H1 (cell line): ENCODE results near the gene MCF2L. TPM values are rescaled to one million over a fixed set of nuclear protein-coding genes. Genes with fewer than 3 reads are reported as not detected.

Experiments
- CTCF ChIA-PET: fragments of 300-600 bp; sonication (Branson Sonifier 250); formaldehyde crosslinking; loops from one replicate; lab custom pipeline; 2021; ENCODE audit not compliant: partially characterized antibody; lab: Charles Lee
- POLR2A ChIA-PET: fragments of 300-600 bp; sonication (Branson Sonifier 250); formaldehyde crosslinking; loops from one replicate; lab custom pipeline; 2021; ENCODE audit warnings: inconsistent platforms; ENCODE audit not compliant: partially characterized antibody; lab: Charles Lee
- DNase-seq, 2 experiments: peaks; one replicate each; pipeline versions ENCODE4 v3.0.0 to v3.0.0-alpha.2; 2010 to 2022; ENCODE audit warnings: low spot score in 2 of 2, low read depth in 1 of 2, mixed read lengths in 1 of 2
- FAIRE-seq: peaks from 2 replicates; lab custom pipeline; 2011; peaks lifted over from hg19 to GRCh38; lab: Jason Lieb, UNC
- H2AFZ ChIP-seq: 2 replicates; pipeline ENCODE4 v1.8.1; 2012; ENCODE audit warnings: low read length, inconsistent platforms
- H2AK5ac ChIP-seq: 2 replicates; pipeline ENCODE4 v1.6.1; 2013; ENCODE audit warnings: low read depth, low read length
- H2BK120ac ChIP-seq: replicated peaks from 2 replicates; pipeline ENCODE3; 2013; ENCODE audit warnings: low read depth, low read length, inconsistent platforms
- H2BK12ac ChIP-seq: 2 replicates; pipeline ENCODE4 v1.6.1; 2013; ENCODE audit warnings: low read depth, low read length
- H2BK15ac ChIP-seq: 2 replicates; pipeline ENCODE4 v1.6.1; 2013; ENCODE audit warnings: low read length
- H2BK20ac ChIP-seq: 2 replicates; pipeline ENCODE4 v1.6.1; 2013; ENCODE audit warnings: low read length
- H2BK5ac ChIP-seq: 2 replicates; pipeline ENCODE4 v1.6.1; 2013; ENCODE audit warnings: low read depth, low read length
- H3K14ac ChIP-seq: 2 replicates; pipeline ENCODE4 v1.6.1; 2013; ENCODE audit warnings: inconsistent platforms; ENCODE audit not compliant: insufficient read length
- H3K18ac ChIP-seq: 2 replicates; pipeline ENCODE4 v1.6.1; 2013; ENCODE audit warnings: low read length; ENCODE audit errors: extremely low read depth
- H3K23ac ChIP-seq: 2 replicates; pipeline ENCODE4 v1.6.1; 2013; ENCODE audit warnings: inconsistent platforms; ENCODE audit not compliant: insufficient read length
- H3K23me2 ChIP-seq: 2 replicates; pipeline ENCODE4 v1.6.1; 2013; ENCODE audit warnings: low read depth, low read length
- H3K27ac ChIP-seq: 2 replicates; pipeline ENCODE4 v1.6.1; 2011; ENCODE audit warnings: low read depth, low read length, inconsistent platforms
- H3K27me3 ChIP-seq, 4 experiments: replicated peaks in 1 of 4; 1 replicate in 1 of 4; 2 replicates in 3 of 4; pipeline versions ENCODE4 v1.6.1 to v1.8.1; 2011 to 2013; ENCODE audit warnings: low read length in 3 of 4, mild to moderate bottlenecking in 3 of 4, inconsistent platforms in 2 of 4, mixed read lengths in 2 of 4, moderate library complexity in 1 of 4; ENCODE audit not compliant: control insufficient read depth in 3 of 4, insufficient read depth in 3 of 4; ENCODE audit errors: extremely low read depth in 1 of 4
- H3K36me3 ChIP-seq, 4 experiments: 2 replicates each; pipeline versions ENCODE4 v1.6.1 to v1.8.1; 2011 to 2013; ENCODE audit warnings: mild to moderate bottlenecking in 4 of 4, low read length in 3 of 4, moderate library complexity in 2 of 4, control low read depth in 1 of 4, inconsistent platforms in 1 of 4; ENCODE audit not compliant: insufficient read depth in 4 of 4, control insufficient read depth in 2 of 4
- H3K4ac ChIP-seq: replicated peaks from 2 replicates; pipeline ENCODE3; 2013; ENCODE audit warnings: low read length, low read depth, mixed read lengths, inconsistent platforms; ENCODE audit not compliant: insufficient read length
- H3K4me1 ChIP-seq, 4 experiments: replicated peaks in 1 of 4; 1 replicate in 1 of 4; 2 replicates in 3 of 4; pipeline versions ENCODE4 v1.6.1 to v1.8.1; 2011 to 2013; ENCODE audit warnings: low read length in 3 of 4, inconsistent platforms in 2 of 4, mixed read lengths in 1 of 4; ENCODE audit not compliant: insufficient read depth in 4 of 4, control insufficient read depth in 3 of 4
- H3K4me2 ChIP-seq, 2 experiments: 2 replicates each; pipeline versions ENCODE4 v1.6.1 to v1.8.1; 2011 to 2013; ENCODE audit warnings: low read depth in 2 of 2, low read length in 2 of 2, control low read depth in 1 of 2, inconsistent platforms in 1 of 2, mild to moderate bottlenecking in 1 of 2; ENCODE audit not compliant: insufficient read depth in 1 of 2
- H3K4me3 ChIP-seq, 4 experiments: fragments of 200-600, 300-600 bp in 1 of 4; sonication (generic), shearing (Covaris generic), sonication (Bioruptor Twin) in 1 of 4; 2 replicates each; pipeline versions ENCODE4 v1.5.1 to v1.8.1; 2011 to 2016; ENCODE audit warnings: low read length in 4 of 4, low read depth in 3 of 4, control low read depth in 2 of 4, inconsistent platforms in 2 of 4, mild to moderate bottlenecking in 2 of 4, mixed read lengths in 1 of 4, moderate library complexity in 1 of 4; ENCODE audit not compliant: insufficient read depth in 2 of 4; ENCODE audit errors: extremely low read depth in 1 of 4
- H3K56ac ChIP-seq: replicated peaks from 2 replicates; pipeline ENCODE3; 2013; ENCODE audit warnings: low read depth, mild to moderate bottlenecking, mixed read lengths, low read length, inconsistent platforms; ENCODE audit not compliant: insufficient read length
- H3K79me1 ChIP-seq: 2 replicates; pipeline ENCODE4 v1.6.1; 2013; ENCODE audit warnings: low read depth, low read length, control low read depth
- H3K79me2 ChIP-seq, 2 experiments: 2 replicates each; pipeline versions ENCODE4 v1.6.1 to v1.8.1; 2012 to 2013; ENCODE audit warnings: low read length in 2 of 2, mild to moderate bottlenecking in 2 of 2, inconsistent platforms in 1 of 2; ENCODE audit not compliant: insufficient read depth in 2 of 2, control insufficient read depth in 1 of 2
- H3K9ac ChIP-seq, 4 experiments: replicated peaks in 1 of 4; 1 replicate in 1 of 4; 2 replicates in 3 of 4; pipeline versions ENCODE4 v1.6.1 to v1.8.1; 2011 to 2013; ENCODE audit warnings: low read depth in 3 of 4, low read length in 3 of 4, control low read depth in 2 of 4, mild to moderate bottlenecking in 2 of 4, moderate library complexity in 2 of 4, inconsistent platforms in 1 of 4; ENCODE audit errors: extremely low read depth in 1 of 4
- H3K9me3 ChIP-seq, 2 experiments: 2 replicates each; pipeline versions ENCODE4 v1.6.1 to v1.8.1; 2012 to 2013; ENCODE audit warnings: mild to moderate bottlenecking in 2 of 2, moderate library complexity in 2 of 2, control low read depth in 1 of 2, inconsistent platforms in 1 of 2, low read depth in 1 of 2, low read length in 1 of 2, mixed read lengths in 1 of 2; ENCODE audit not compliant: insufficient read depth in 2 of 2
- H4K20me1 ChIP-seq, 2 experiments: replicated peaks in 1 of 2; 2 replicates each; pipeline versions ENCODE3 to v1.8.1; 2011 to 2013; ENCODE audit warnings: inconsistent platforms in 2 of 2, low read length in 2 of 2, mild to moderate bottlenecking in 1 of 2; ENCODE audit not compliant: insufficient read depth in 2 of 2, control insufficient read depth in 1 of 2
- H4K5ac ChIP-seq: 2 replicates; pipeline ENCODE4 v1.6.1; 2013; ENCODE audit warnings: low read length, low read depth, mixed read lengths, inconsistent platforms; ENCODE audit not compliant: insufficient read length
- H4K8ac ChIP-seq: 2 replicates; pipeline ENCODE4 v1.8.0; 2013; ENCODE audit warnings: mild to moderate bottlenecking, moderate library complexity, low read length, inconsistent platforms; ENCODE audit not compliant: insufficient read depth; ENCODE audit errors: extremely low read depth
- H4K91ac ChIP-seq: replicated peaks from 2 replicates; pipeline ENCODE3; 2013; ENCODE audit warnings: low read length, mixed read lengths, inconsistent platforms; ENCODE audit not compliant: insufficient read length
- BCL11A ChIP-seq, 2 experiments: IDR thresholded peaks; one replicate each; pipeline ENCODE4 v1.6.1; 2011; ENCODE audit warnings: low read depth in 2 of 2, low read length in 2 of 2, mild to moderate bottlenecking in 2 of 2
- TEAD4 ChIP-seq: IDR thresholded peaks from 2 replicates; pipeline ENCODE4 v1.6.1; 2012; ENCODE audit warnings: low read depth, low read length, inconsistent platforms, mixed read lengths
- WGBS, 2 experiments: shearing (Covaris generic) in 1 of 2; methylation state at CpG; one replicate each; pipeline versions ENCODE4 v1.1.6 to v1.1.7; 2013 to 2015; ENCODE audit warnings: low lambda C conversion rate in 2 of 2, mixed read lengths in 2 of 2, inconsistent platforms in 1 of 2, low coverage in 1 of 2, missing lambda C conversion rate in 1 of 2; ENCODE audit not compliant: insufficient replicate concordance in 2 of 2, insufficient coverage in 1 of 2, insufficient read length in 1 of 2; ENCODE audit errors: extremely low coverage in 1 of 2, missing lambda C conversion rate in 1 of 2; 5-methylcytosine and 5-hydroxymethylcytosine counted together
- polyA plus RNA-seq, 7 experiments: library from polyadenylated mRNA; depleted of rRNA in 3 of 7; stranded (reverse) in 5 of 7; unstranded in 2 of 7; fragments of >200 nt in 5 of 7; fragments of 200-250 nt in 2 of 7; gene quantifications; 1 replicate in 5 of 7; 2 replicates in 1 of 7; 4 replicates in 1 of 7; pipeline versions ENCODE4 v1.2.1 to v1.2.3, GENCODE V29; 2011 to 2013; ENCODE audit warnings: missing spikeins in 2 of 7, mixed read lengths in 2 of 7
- total RNA-seq: library from RNA; stranded (reverse); fragmentation: NEBNext Ultra II Directional; extraction: Animal tissue kit (Norgen Biotek cat#: 25700); gene quantifications from 2 replicates; pipeline ENCODE4 v1.2.1, GENCODE V29; 2021

Gene MCF2L
- total and polyA plus RNA-seq, 2 of the 8 experiments (the other 6 are each of a cell fraction or from before 2014, with no cell fraction given), result 10.1 to 24.4 TPM

DNA sequence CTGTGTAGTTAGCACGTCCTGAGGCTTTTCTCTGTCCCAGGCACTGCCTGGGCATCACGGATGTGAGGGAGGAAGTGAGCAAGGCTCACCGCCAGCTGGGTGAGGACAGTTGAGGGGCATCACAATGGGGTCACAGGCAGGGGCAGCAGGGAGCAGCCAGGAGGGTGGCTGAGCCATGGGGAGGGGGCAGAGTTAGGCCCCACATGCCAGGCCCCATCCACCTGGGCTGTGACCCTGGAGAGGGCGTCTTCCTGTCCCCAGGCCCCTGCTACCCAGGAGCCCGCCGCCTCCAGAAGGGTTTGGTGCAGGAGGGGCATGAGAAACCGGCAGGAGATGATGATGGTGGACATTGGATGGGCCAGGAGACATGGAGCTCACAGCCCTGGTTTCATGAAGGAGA lies 79.8 kb downstream of the MCF2L start:
- ChIA-PET POLR2A (no interaction called here), CTCF (interaction anchor here (0.6 to 2.7 kb wide), 9 partner anchors 7 to 79 kb away, joined by 3 to 16 read pairs (median 4); partner anchors contain the start of gene MCF2L)
- Histone ChIP-seq H2BK15ac (no peak overlapping the region), H3K23ac (no peak overlapping the region), H3K27ac (no peak overlapping the region), H3K36me3 (no peaks in the 10 kb centered on the region; a peak in 1 of 8 replicates), H2BK120ac (no peak overlapping the region), H4K8ac (no peak overlapping the region), H2AK5ac (no peak overlapping the region), H3K56ac (no peak overlapping the region), H2BK20ac (no peak overlapping the region), H2BK12ac (no peak overlapping the region), H4K20me1 (peaks cover 0 to 4% of the 10 kb centered on the region in 2 experiments), H2AFZ (no peak overlapping the region), H3K4me3 (no peak overlapping the region), H3K4me1 (peaks cover 0 to 4% (median 3%) of the 10 kb centered on the region in 4 experiments; a peak in 5 of 7 replicates), H3K4me2 (no peak overlapping the region), H4K5ac (no peak overlapping the region), H2BK5ac (no peak overlapping the region), H3K9ac (no peak overlapping the region), H3K79me1 (0 out of 2 replicates have a peak, but pooled peaks cover 2% of the 10 kb centered on the region), H3K9me3 (no peaks in the 10 kb centered on the region), H3K4ac (no peak overlapping the region), H3K27me3 (no peaks in the 10 kb centered on the region; a peak in 1 of 7 replicates), H3K14ac (no peak overlapping the region), H4K91ac (no peak overlapping the region), H3K23me2 (peaks cover 2% of the 10 kb centered on the region; the same call in 1 of the 2 replicates), H3K18ac (no peak overlapping the region), H3K79me2 (no peaks in the 10 kb centered on the region)
- no peak for DNase-seq
- 77% methylated on average over 7 of the region's 7 CpGs; no CpG with 5 or more reads in 1 of the 2 experiments for WGBS, 2 experiments
- FAIRE-seq, result no peak
- TF ChIP-seq TEAD4 (no peak), BCL11A (IDR thresholded peaks at IDR 0.05; ENCODE audit: low read depth in 2 of 2, low read length in 2 of 2) (no peak)
